Measurements from ENCODE around the gene FTO. TPM values are rescaled to one million over a fixed set of nuclear protein-coding genes. Genes with fewer than 3 reads are reported as not detected.
A peak's percentile ranks its signal among the peaks of the same experiment; 100 is the strongest.

FTO gene
- total RNA-seq, 4 donors from 2014 or later = 98.1 to 127 (median 109) TPM

- H3K27me3 ChIP-seq = no peaks in the 10 kb centered on the region
- no peaks in the 10 kb centered on the region for H3K9me3 ChIP-seq
- no peaks in the 10 kb centered on the region for H3K36me3 ChIP-seq
- no peak overlapping the region for H3K4me3 ChIP-seq
- no peak for DNase-seq (ENCODE audit: low spot score in 2 of 2)
- TF ChIP-seq POLR2A (IDR thresholded peaks at IDR 0.05) (no peak), CTCF (IDR thresholded peaks at IDR 0.05) (no peak), EP300 (IDR thresholded peaks at IDR 0.05) (no peak)
- peak overlapping the region in 2 of 4 donors; percentile 53 to 66 for H3K27ac ChIP-seq
- H3K4me1 ChIP-seq = peaks cover 0 to 32% (median 16%) of the 10 kb centered on the region in 4 donors
- 29 to 44% methylated on average over 4 of the region's 4 CpGs for WGBS, 2 donors
These were observed 52.5 kb downstream of the FTO start for GRCh38 chr16:53756275-53756996.

- no peak overlapping the region for H3K4me3 ChIP-seq
- peaks cover 0 to 46% (median 20%) of the 10 kb centered on the region in 4 donors for H3K4me1 ChIP-seq
- H3K27me3 ChIP-seq = no peaks in the 10 kb centered on the region
- WGBS, 2 donors = 67 to 91% methylated on average over 4 of the region's 4 CpGs
- no peak for DNase-seq (ENCODE audit: low spot score in 2 of 2)
- TF ChIP-seq EP300 (IDR thresholded peaks at IDR 0.05) = no peak
- TF ChIP-seq CTCF (IDR thresholded peaks at IDR 0.05) = no peak
- TF ChIP-seq POLR2A (IDR thresholded peaks at IDR 0.05) = no peak
- no peak overlapping the region for H3K27ac ChIP-seq
- no peaks in the 10 kb centered on the region for H3K9me3 ChIP-seq
- no peaks in the 10 kb centered on the region for H3K36me3 ChIP-seq
These were observed 54.1 kb downstream of the FTO start for GRCh38 chr16:53757971-53758609.

- Histone ChIP-seq H3K4me3 (no peak overlapping the region), H3K4me1 (peaks cover 0 to 47% (median 4%) of the 10 kb centered on the region in 4 donors), H3K27me3 (no peaks in the 10 kb centered on the region), H3K9me3 (no peaks in the 10 kb centered on the region), H3K27ac (no peak overlapping the region), H3K36me3 (no peaks in the 10 kb centered on the region)
- DNase-seq (ENCODE audit: low spot score in 2 of 2) = no peak
- no peak for TF ChIP-seq POLR2A (IDR thresholded peaks at IDR 0.05)
- no peak for TF ChIP-seq CTCF (IDR thresholded peaks at IDR 0.05)
- TF ChIP-seq EP300 (IDR thresholded peaks at IDR 0.05) = no peak
- WGBS, 2 donors = 49 to 60% methylated on average over 4 of the region's 4 CpGs
These were observed 58.2 kb downstream of the FTO start for GRCh38 chr16:53761962-53762703.

GRCh38 chr16:53766304-53767016 lies 62.5 kb downstream of the FTO start:
- H3K36me3 ChIP-seq = no peaks in the 10 kb centered on the region
- H3K27ac ChIP-seq = no peak overlapping the region
- H3K27me3 ChIP-seq = no peaks in the 10 kb centered on the region
- H3K4me3 ChIP-seq = no peak overlapping the region
- TF ChIP-seq POLR2A (IDR thresholded peaks at IDR 0.05) = no peak
- no peak for TF ChIP-seq CTCF (IDR thresholded peaks at IDR 0.05)
- TF ChIP-seq EP300 (IDR thresholded peaks at IDR 0.05) = no peak
- no peak for DNase-seq (ENCODE audit: low spot score in 2 of 2)
- H3K4me1 ChIP-seq = peaks cover 0 to 81% (median 11%) of the 10 kb centered on the region in 4 donors
- WGBS, 2 donors = 93 to 94% methylated on average over 10 of the region's 10 CpGs
- no peaks in the 10 kb centered on the region for H3K9me3 ChIP-seq

Data from tibial nerve (tissue), 4 donors.